H1 (cell line): ENCODE results near the gene P3H4. TPM values are rescaled to one million over a fixed set of nuclear protein-coding genes. Genes with fewer than 3 reads are reported as not detected.

Experiments
- CTCF ChIA-PET: fragments of 300-600 bp; sonication (Branson Sonifier 250); formaldehyde crosslinking; loops from one replicate; lab custom pipeline; 2021; ENCODE audit not compliant: partially characterized antibody; lab: Charles Lee
- POLR2A ChIA-PET: fragments of 300-600 bp; sonication (Branson Sonifier 250); formaldehyde crosslinking; loops from one replicate; lab custom pipeline; 2021; ENCODE audit warnings: inconsistent platforms; ENCODE audit not compliant: partially characterized antibody; lab: Charles Lee
- DNase-seq, 2 experiments: peaks; one replicate each; pipeline versions ENCODE4 v3.0.0 to v3.0.0-alpha.2; 2010 to 2022; ENCODE audit warnings: low spot score in 2 of 2, low read depth in 1 of 2, mixed read lengths in 1 of 2
- FAIRE-seq: peaks from 2 replicates; lab custom pipeline; 2011; peaks lifted over from hg19 to GRCh38; lab: Jason Lieb, UNC
- H2AFZ ChIP-seq: 2 replicates; pipeline ENCODE4 v1.8.1; 2012; ENCODE audit warnings: low read length, inconsistent platforms
- H2AK5ac ChIP-seq: 2 replicates; pipeline ENCODE4 v1.6.1; 2013; ENCODE audit warnings: low read depth, low read length
- H2BK120ac ChIP-seq: replicated peaks from 2 replicates; pipeline ENCODE3; 2013; ENCODE audit warnings: low read depth, low read length, inconsistent platforms
- H2BK12ac ChIP-seq: 2 replicates; pipeline ENCODE4 v1.6.1; 2013; ENCODE audit warnings: low read depth, low read length
- H2BK15ac ChIP-seq: 2 replicates; pipeline ENCODE4 v1.6.1; 2013; ENCODE audit warnings: low read length
- H2BK20ac ChIP-seq: 2 replicates; pipeline ENCODE4 v1.6.1; 2013; ENCODE audit warnings: low read length
- H2BK5ac ChIP-seq: 2 replicates; pipeline ENCODE4 v1.6.1; 2013; ENCODE audit warnings: low read depth, low read length
- H3K14ac ChIP-seq: 2 replicates; pipeline ENCODE4 v1.6.1; 2013; ENCODE audit warnings: inconsistent platforms; ENCODE audit not compliant: insufficient read length
- H3K18ac ChIP-seq: 2 replicates; pipeline ENCODE4 v1.6.1; 2013; ENCODE audit warnings: low read length; ENCODE audit errors: extremely low read depth
- H3K23ac ChIP-seq: 2 replicates; pipeline ENCODE4 v1.6.1; 2013; ENCODE audit warnings: inconsistent platforms; ENCODE audit not compliant: insufficient read length
- H3K23me2 ChIP-seq: 2 replicates; pipeline ENCODE4 v1.6.1; 2013; ENCODE audit warnings: low read depth, low read length
- H3K27ac ChIP-seq: 2 replicates; pipeline ENCODE4 v1.6.1; 2011; ENCODE audit warnings: low read depth, low read length, inconsistent platforms
- H3K27me3 ChIP-seq, 4 experiments: replicated peaks in 1 of 4; 1 replicate in 1 of 4; 2 replicates in 3 of 4; pipeline versions ENCODE4 v1.6.1 to v1.8.1; 2011 to 2013; ENCODE audit warnings: low read length in 3 of 4, mild to moderate bottlenecking in 3 of 4, inconsistent platforms in 2 of 4, mixed read lengths in 2 of 4, moderate library complexity in 1 of 4; ENCODE audit not compliant: control insufficient read depth in 3 of 4, insufficient read depth in 3 of 4; ENCODE audit errors: extremely low read depth in 1 of 4
- H3K36me3 ChIP-seq, 4 experiments: 2 replicates each; pipeline versions ENCODE4 v1.6.1 to v1.8.1; 2011 to 2013; ENCODE audit warnings: mild to moderate bottlenecking in 4 of 4, low read length in 3 of 4, moderate library complexity in 2 of 4, control low read depth in 1 of 4, inconsistent platforms in 1 of 4; ENCODE audit not compliant: insufficient read depth in 4 of 4, control insufficient read depth in 2 of 4
- H3K4ac ChIP-seq: replicated peaks from 2 replicates; pipeline ENCODE3; 2013; ENCODE audit warnings: low read length, low read depth, mixed read lengths, inconsistent platforms; ENCODE audit not compliant: insufficient read length
- H3K4me1 ChIP-seq, 4 experiments: replicated peaks in 1 of 4; 1 replicate in 1 of 4; 2 replicates in 3 of 4; pipeline versions ENCODE4 v1.6.1 to v1.8.1; 2011 to 2013; ENCODE audit warnings: low read length in 3 of 4, inconsistent platforms in 2 of 4, mixed read lengths in 1 of 4; ENCODE audit not compliant: insufficient read depth in 4 of 4, control insufficient read depth in 3 of 4
- H3K4me2 ChIP-seq, 2 experiments: 2 replicates each; pipeline versions ENCODE4 v1.6.1 to v1.8.1; 2011 to 2013; ENCODE audit warnings: low read depth in 2 of 2, low read length in 2 of 2, control low read depth in 1 of 2, inconsistent platforms in 1 of 2, mild to moderate bottlenecking in 1 of 2; ENCODE audit not compliant: insufficient read depth in 1 of 2
- H3K4me3 ChIP-seq, 4 experiments: fragments of 200-600, 300-600 bp in 1 of 4; sonication (generic), shearing (Covaris generic), sonication (Bioruptor Twin) in 1 of 4; 2 replicates each; pipeline versions ENCODE4 v1.5.1 to v1.8.1; 2011 to 2016; ENCODE audit warnings: low read length in 4 of 4, low read depth in 3 of 4, control low read depth in 2 of 4, inconsistent platforms in 2 of 4, mild to moderate bottlenecking in 2 of 4, mixed read lengths in 1 of 4, moderate library complexity in 1 of 4; ENCODE audit not compliant: insufficient read depth in 2 of 4; ENCODE audit errors: extremely low read depth in 1 of 4
- H3K56ac ChIP-seq: replicated peaks from 2 replicates; pipeline ENCODE3; 2013; ENCODE audit warnings: low read depth, mild to moderate bottlenecking, mixed read lengths, low read length, inconsistent platforms; ENCODE audit not compliant: insufficient read length
- H3K79me1 ChIP-seq: 2 replicates; pipeline ENCODE4 v1.6.1; 2013; ENCODE audit warnings: low read depth, low read length, control low read depth
- H3K79me2 ChIP-seq, 2 experiments: 2 replicates each; pipeline versions ENCODE4 v1.6.1 to v1.8.1; 2012 to 2013; ENCODE audit warnings: low read length in 2 of 2, mild to moderate bottlenecking in 2 of 2, inconsistent platforms in 1 of 2; ENCODE audit not compliant: insufficient read depth in 2 of 2, control insufficient read depth in 1 of 2
- H3K9ac ChIP-seq, 4 experiments: replicated peaks in 1 of 4; 1 replicate in 1 of 4; 2 replicates in 3 of 4; pipeline versions ENCODE4 v1.6.1 to v1.8.1; 2011 to 2013; ENCODE audit warnings: low read depth in 3 of 4, low read length in 3 of 4, control low read depth in 2 of 4, mild to moderate bottlenecking in 2 of 4, moderate library complexity in 2 of 4, inconsistent platforms in 1 of 4; ENCODE audit errors: extremely low read depth in 1 of 4
- H3K9me3 ChIP-seq, 2 experiments: 2 replicates each; pipeline versions ENCODE4 v1.6.1 to v1.8.1; 2012 to 2013; ENCODE audit warnings: mild to moderate bottlenecking in 2 of 2, moderate library complexity in 2 of 2, control low read depth in 1 of 2, inconsistent platforms in 1 of 2, low read depth in 1 of 2, low read length in 1 of 2, mixed read lengths in 1 of 2; ENCODE audit not compliant: insufficient read depth in 2 of 2
- H4K20me1 ChIP-seq, 2 experiments: replicated peaks in 1 of 2; 2 replicates each; pipeline versions ENCODE3 to v1.8.1; 2011 to 2013; ENCODE audit warnings: inconsistent platforms in 2 of 2, low read length in 2 of 2, mild to moderate bottlenecking in 1 of 2; ENCODE audit not compliant: insufficient read depth in 2 of 2, control insufficient read depth in 1 of 2
- H4K5ac ChIP-seq: 2 replicates; pipeline ENCODE4 v1.6.1; 2013; ENCODE audit warnings: low read length, low read depth, mixed read lengths, inconsistent platforms; ENCODE audit not compliant: insufficient read length
- H4K8ac ChIP-seq: 2 replicates; pipeline ENCODE4 v1.8.0; 2013; ENCODE audit warnings: mild to moderate bottlenecking, moderate library complexity, low read length, inconsistent platforms; ENCODE audit not compliant: insufficient read depth; ENCODE audit errors: extremely low read depth
- H4K91ac ChIP-seq: replicated peaks from 2 replicates; pipeline ENCODE3; 2013; ENCODE audit warnings: low read length, mixed read lengths, inconsistent platforms; ENCODE audit not compliant: insufficient read length
- NRF1 ChIP-seq: IDR thresholded peaks from 2 replicates; pipeline ENCODE4 v1.6.1; 2011; ENCODE audit warnings: mild to moderate bottlenecking, low read depth, low read length, improper control_type of control experiment
- SIRT6 ChIP-seq: IDR thresholded peaks from one replicate; pipeline ENCODE4 v1.7.1; 2012; ENCODE audit warnings: low read length, inconsistent platforms
- WGBS, 2 experiments: shearing (Covaris generic) in 1 of 2; methylation state at CpG; one replicate each; pipeline versions ENCODE4 v1.1.6 to v1.1.7; 2013 to 2015; ENCODE audit warnings: low lambda C conversion rate in 2 of 2, mixed read lengths in 2 of 2, inconsistent platforms in 1 of 2, low coverage in 1 of 2, missing lambda C conversion rate in 1 of 2; ENCODE audit not compliant: insufficient replicate concordance in 2 of 2, insufficient coverage in 1 of 2, insufficient read length in 1 of 2; ENCODE audit errors: extremely low coverage in 1 of 2, missing lambda C conversion rate in 1 of 2; 5-methylcytosine and 5-hydroxymethylcytosine counted together
- polyA plus RNA-seq, 7 experiments: library from polyadenylated mRNA; depleted of rRNA in 3 of 7; stranded (reverse) in 5 of 7; unstranded in 2 of 7; fragments of >200 nt in 5 of 7; fragments of 200-250 nt in 2 of 7; gene quantifications; 1 replicate in 5 of 7; 2 replicates in 1 of 7; 4 replicates in 1 of 7; pipeline versions ENCODE4 v1.2.1 to v1.2.3, GENCODE V29; 2011 to 2013; ENCODE audit warnings: missing spikeins in 2 of 7, mixed read lengths in 2 of 7
- total RNA-seq: library from RNA; stranded (reverse); fragmentation: NEBNext Ultra II Directional; extraction: Animal tissue kit (Norgen Biotek cat#: 25700); gene quantifications from 2 replicates; pipeline ENCODE4 v1.2.1, GENCODE V29; 2021

P3H4 gene
- total and polyA plus RNA-seq, 2 of the 8 experiments (the other 6 are each of a cell fraction or from before 2014, with no cell fraction given), result 23.4 to 26.7 TPM

DNA sequence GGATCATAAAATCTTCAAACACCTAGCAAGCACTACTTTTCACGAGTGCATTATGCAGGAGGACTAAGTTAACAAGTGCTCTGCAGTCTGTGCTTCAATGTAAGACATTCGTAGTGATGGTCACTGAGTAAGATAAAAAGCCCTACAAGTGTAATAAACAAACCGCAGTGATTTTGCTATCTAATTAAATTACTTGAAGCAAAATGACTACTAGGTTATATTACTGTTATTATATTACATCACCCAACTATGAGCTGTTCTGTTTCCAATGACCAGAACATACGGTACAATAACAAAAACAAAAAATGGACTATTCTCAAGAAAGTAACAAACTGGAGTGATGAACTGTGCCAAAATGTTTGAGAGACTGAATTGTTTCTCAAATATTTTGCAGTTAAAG, 37.0 kb upstream of the P3H4 start:
- Histone ChIP-seq H3K79me1 (peaks cover 3% of the 10 kb centered on the region), H4K91ac (no peak overlapping the region), H2BK5ac (no peak overlapping the region), H4K5ac (no peak overlapping the region), H3K9me3 (no peaks in the 10 kb centered on the region), H4K8ac (no peak overlapping the region), H3K23me2 (no peaks in the 10 kb centered on the region), H3K79me2 (peaks cover 0 to 41% of the 10 kb centered on the region in 2 experiments; a peak in 2 of 4 replicates), H3K56ac (no peak overlapping the region), H2BK15ac (no peak overlapping the region), H3K4me3 (no peak overlapping the region), H3K9ac (no peak overlapping the region), H2BK12ac (no peak overlapping the region), H2BK120ac (no peak overlapping the region), H3K4me2 (no peak overlapping the region), H3K18ac (no peak overlapping the region), H3K14ac (no peak overlapping the region), H3K36me3 (peaks cover 2 to 10% (median 6%) of the 10 kb centered on the region in 4 experiments; a peak in 5 of 8 replicates), H3K4me1 (no peaks in the 10 kb centered on the region), H2AFZ (no peak overlapping the region), H4K20me1 (peaks cover 0 to 3% of the 10 kb centered on the region in 2 experiments), H2AK5ac (no peak overlapping the region), H3K23ac (no peak overlapping the region), H3K27me3 (no peaks in the 10 kb centered on the region), H2BK20ac (no peak overlapping the region), H3K27ac (no peak overlapping the region), H3K4ac (no peak overlapping the region)
- DNase-seq, result no peak
- ChIA-PET POLR2A (interaction anchor here (0.8 kb wide), 1 partner anchor 14 kb away, joined by 3 read pairs; no protein-coding TSS in a partner anchor), CTCF (interaction anchor here (1.1 to 1.8 kb wide), 4 partner anchors 8 to 373 kb away, joined by 3 to 4 read pairs (median 4); no protein-coding TSS in a partner anchor)
- no peak for TF ChIP-seq NRF1
- TF ChIP-seq SIRT6, result no peak
- no peak for FAIRE-seq
- 98% methylated on average over 4 of the region's 4 CpGs; no CpG with 5 or more reads in 1 of the 2 experiments for WGBS, 2 experiments
